NCI-H69 (cell line): ENCODE results near the gene ZYX.
"Not testable (repeated sequence)": the region's sequence is repeated elsewhere in the genome, so short reads cannot be mapped to it uniquely, and the experiment has no call there.

Experiments
- DNase-seq: peaks from one replicate; lab custom pipeline; 2025; lab: John Stamatoyannopoulos, UW

The ZYX gene

GRCh38 chr7:143397710-143398530, 16.8 kb downstream of the ZYX start:
- no peak for DNase-seq

- DNase-seq = no peak
Measured at GRCh38 chr7:143398616-143399015, 17.5 kb downstream of the ZYX start.

DNA sequence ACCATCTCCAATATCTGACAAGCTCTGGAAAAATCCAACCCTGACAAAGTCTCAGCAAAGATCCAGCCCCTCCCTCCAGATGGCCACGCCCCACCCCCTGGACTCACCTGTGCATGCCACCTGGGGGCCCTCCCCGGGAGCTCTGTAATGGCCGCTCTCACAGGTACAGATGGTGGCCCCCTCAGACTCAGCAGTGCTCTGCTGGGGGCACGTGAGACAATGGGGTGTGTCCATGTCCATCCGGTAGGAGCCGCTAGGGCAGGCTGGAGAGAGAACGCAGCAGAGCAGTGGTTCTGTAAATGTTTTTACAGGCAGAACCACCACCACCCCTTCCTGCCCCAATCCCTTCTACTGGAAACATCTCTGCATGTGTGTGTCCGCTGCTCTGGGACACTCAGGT, 18.0 kb downstream of the ZYX start:
- DNase-seq = peak; percentile 28

DNA sequence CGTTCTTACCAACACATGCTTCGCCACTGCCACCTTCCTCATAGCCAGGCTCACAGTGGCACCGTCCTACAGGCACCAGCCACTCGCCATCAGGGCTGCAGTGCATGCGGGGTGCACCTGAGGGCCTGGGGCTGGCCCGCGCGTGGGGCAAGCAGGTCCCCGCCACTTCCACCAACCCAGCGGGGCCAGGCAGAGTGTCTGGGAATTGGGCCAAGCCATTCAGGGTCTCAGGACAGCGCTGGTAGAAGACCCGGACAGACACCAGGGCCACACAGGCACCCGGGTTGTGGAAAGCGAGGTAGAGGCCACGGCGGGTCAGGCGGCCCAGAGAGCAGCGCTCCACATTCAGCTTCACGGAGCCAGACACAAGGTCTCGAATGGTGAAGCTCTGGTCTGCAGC, 18.5 kb downstream of the ZYX start:
- DNase-seq = no peak

DNA sequence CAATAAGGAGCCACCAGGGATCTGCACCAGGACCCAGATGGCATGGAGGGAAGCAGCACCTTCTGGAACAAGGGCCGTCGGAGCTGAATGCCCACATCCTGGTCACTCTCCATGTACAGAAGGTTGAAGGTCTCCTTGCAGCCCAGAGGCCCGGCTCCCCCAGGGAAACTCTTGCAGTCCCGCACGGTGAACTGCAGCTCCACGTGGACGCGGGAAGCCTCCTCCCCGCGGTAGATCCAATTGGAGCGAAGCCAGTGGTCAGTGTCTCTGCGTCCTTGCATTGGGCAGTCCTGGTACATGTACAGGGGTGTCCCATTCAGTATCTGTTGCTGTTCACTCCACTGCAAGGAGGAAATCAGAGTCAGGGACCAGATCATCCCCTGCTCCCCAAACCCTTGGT, 20.1 kb downstream of the ZYX start:
- DNase-seq = no peak

DNA sequence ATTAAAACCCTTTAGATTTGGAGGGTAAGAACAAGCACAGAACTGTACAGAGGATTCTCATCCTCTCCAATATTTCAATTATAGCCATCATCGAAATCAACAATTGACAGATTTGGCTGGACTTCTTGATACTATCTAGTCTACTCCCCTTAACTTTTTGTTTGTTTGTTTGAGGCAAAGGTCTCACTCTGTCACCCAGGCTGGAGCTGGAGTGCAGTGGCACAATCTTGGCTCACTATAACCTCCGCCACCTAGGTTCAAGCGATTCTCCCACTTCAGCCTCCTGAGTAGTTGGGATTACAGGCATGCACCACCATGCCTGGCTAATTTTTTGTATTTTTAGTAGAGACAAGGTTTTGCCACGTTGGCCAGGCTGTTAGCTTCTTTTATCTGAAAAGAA, 21.1 kb downstream of the ZYX start:
- DNase-seq = not testable (repeated sequence)

DNA sequence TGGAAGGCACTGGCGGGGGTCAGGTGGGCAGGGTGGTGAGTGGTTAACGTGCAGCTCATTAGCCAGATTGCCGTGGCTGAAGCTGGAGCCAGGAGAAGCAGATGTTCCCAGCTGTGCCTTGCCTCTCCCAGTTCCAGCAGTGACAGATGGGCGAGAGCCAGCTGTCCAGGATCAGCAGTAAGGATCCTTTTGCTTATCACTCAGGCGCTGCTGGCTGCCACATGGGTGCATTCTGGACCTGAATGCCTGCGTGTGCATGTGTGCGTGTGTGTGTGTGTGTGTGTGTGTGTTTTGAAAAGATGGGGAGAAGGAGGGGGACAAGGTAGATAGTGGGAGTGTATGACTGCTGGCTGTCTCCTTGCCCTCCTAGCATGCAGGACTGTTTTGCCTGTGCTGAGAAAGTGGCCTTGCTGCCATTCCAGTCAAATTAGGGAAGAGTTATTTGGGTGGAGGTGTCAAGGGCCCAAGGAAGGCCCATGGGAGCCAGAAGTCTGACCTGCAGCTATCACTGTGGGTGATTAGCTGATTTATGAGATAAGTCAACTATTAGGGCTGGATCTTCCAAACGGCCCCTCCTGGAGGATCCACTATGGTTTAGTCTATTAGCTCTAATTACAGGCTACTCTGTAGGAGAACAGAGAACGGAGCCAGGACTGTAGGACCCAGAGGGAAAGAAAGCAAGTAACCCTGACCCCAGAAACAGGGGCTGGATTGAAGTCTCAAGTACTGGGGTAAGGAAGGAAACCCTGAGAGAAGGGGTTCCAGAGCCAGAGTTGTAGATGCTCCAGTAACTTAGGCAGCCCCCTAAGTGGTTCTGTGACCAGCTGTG, 24.2 kb downstream of the ZYX start:
- peak; percentile 52 for DNase-seq

- DNase-seq = peak; percentile 27
Measured at GRCh38 chr7:143406002-143406357, 24.8 kb downstream of the ZYX start.

DNA sequence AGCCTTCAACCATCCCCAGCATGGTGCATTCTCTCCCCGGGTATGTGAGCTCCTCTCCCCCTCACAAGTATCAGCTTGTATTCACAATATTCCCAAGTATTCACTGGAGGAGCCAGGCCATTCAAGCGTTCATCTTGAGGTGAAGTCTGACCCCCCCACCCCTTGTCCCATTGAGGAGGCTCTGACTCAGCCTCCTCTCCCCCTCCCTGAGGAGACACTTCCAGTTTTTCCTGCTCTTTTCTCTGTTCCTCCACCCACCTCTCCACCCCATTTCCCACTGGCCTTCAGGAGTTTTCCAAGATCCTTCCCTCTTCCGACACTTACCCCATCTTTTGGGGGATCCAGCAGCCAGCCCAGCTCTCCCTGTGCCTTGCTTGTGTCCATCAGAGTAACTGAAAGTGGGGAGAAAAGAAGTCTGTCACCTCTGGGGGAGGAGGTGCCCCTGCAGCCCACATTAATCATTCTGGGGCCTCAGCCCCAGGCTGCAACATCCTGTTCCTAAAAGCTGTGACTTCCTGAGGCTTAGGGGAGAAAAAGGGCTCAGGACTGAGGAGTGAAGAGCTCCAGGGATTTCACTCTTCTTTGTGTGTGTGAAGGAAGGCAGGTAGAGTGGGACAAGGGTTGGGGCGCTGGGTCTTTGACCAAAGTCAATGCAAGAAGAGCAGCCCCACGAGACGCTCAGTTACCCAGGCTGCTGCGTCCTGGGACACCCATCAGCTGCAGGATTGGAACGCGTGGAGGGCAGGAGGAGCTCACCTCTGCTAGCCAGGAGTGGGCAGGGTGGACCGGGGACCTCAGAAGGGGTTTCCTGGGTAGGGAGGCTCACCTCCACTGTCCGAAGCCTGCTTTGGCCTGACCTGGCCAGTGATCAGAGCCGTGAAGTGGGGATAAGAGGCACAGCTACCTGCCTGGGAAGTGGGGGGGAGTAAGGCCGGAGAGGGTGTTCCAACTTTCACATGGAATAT, 26.4 kb downstream of the ZYX start:
- no peak for DNase-seq

DNA sequence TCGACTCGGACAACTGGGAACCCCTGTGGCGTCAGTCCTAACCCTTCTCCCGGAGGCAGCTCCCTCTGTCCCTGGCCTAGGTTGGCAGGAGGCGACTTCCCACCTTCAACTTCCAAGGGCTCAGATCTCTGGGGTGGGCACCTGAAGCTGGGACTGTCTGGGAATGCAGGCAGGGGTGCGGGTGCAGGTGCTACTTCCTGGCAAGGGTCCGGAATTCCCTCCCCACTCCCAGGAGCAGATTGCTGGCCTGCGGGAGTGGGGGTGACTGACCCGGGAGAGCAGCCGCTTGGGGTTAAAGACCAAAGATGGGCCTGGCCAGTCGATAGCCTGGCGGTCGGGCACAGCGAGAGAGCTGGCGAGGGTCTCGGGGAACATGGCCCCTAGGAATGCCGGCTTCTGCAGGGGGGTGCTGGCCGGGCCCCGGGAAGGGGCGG, 27.1 kb downstream of the ZYX start:
- DNase-seq = no peak

GRCh38 chr7:143408686-143409561, 27.8 kb downstream of the ZYX start, which contains the start of gene EPHA1:
Gene EPHA1, minus strand, starts transcription at chr7:143408856. Its CDS starts 51 bp downstream, at chr7:143408805.
- DNase-seq = peak; percentile 65

DNA sequence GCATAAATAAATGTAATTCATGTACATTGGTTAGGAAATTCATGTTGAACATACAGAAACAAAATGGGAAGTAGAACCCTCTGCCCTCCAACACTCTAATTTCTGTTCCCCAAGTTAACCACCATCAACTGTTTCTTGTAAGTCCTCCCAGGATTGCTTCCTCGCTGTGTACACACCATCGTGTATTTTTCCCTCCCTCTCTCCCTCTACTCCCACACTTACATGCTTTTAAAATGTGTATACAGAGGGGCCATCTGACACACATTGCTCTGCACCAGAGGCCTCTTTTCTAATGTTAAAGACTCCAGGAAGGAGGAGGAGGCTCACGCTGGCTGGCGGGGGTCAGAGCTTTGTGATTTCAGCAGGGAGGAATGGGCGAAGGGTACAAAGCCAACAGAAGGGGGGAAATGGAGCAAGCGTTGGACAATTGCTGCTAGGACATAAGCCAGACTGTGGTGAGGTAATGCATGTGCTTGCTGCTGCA, 29.4 kb downstream of the ZYX start:
- DNase-seq = no peak

DNA sequence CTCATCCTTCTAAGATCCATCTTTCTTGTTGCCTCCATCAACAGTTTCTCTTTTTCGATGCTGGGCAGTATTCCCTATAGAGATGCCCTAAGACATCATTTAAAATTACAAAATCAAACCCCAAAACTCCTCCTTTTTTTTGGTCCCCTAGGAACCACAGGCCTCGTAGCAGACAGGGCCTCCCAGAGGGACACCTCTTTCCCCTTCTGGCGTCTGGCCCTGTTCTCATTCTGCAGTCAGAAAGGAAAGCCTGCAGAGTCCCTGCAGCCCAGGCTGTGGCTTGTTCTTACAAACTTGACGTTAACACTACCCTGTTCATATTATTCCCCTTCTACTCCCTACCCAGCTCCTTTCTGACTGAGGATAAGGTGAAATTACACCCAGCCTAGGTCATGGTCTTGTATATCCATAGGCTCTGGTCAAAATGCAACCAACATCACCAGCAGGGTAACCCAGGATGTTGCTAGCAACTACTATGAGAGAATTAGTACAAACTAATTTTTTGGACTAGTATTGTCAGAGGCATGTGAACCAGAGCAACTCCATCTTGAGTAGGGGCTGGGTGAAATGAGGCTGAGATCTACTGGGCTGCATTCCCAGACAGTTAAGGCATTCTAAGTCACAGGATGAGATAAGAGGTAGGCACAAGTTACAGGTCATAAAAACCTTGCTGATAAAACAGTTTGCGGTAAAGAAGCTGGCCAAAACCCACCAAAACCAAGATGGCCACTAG, 31.0 kb downstream of the ZYX start:
- no peak for DNase-seq

GRCh38 chr7:143413123-143413522, 32.0 kb downstream of the ZYX start:
- no peak for DNase-seq

- DNase-seq = not testable (repeated sequence)
Measured at GRCh38 chr7:143415209-143415608, 34.1 kb downstream of the ZYX start.

GRCh38 chr7:143415742-143416397, 34.7 kb downstream of the ZYX start:
- DNase-seq = no peak

- DNase-seq = peak; percentile 60
Measured at GRCh38 chr7:143416565-143417149, 35.5 kb downstream of the ZYX start.

DNA sequence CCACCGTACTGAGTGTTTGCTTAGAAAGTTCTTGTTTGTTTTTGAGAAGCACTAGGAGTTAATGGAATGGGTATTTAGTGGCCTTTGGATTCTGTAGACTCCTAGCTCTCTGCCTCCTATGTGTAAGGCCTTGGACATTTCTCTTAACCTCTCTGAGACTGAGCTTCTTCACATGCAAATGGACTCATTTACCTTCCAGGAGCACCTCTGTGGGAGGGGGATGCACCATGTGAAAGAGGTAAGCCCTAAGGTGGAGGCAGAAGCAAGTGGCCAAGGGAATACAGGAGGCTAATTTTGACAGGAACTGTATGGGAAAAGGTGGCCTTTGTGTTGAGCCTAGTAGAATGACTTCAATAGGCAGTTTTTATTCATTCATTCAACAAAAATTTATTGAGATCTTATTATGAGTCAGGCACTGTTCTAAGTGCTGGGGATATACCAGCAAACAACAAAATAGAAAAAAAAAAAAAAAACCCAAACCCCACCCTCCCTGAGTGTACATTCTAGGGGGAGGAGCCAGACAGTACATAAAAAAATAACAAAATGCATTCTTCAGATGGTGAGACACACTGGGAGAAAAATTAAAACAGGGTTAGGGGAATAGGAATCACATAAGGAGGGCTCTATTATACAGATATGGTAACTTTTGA, 36.7 kb downstream of the ZYX start:
- no peak for DNase-seq
